GM12874 (cell line): Measurements from ENCODE around the gene RNPS1.

Experiments used
- TF ChIP-seq, protein P1 (sequence below): IDR thresholded peaks from 2 replicates; pipeline ENCODE4 v1.5.1; 2011; ENCODE audit warnings: low read depth, mild to moderate bottlenecking, control low read depth, low read length, moderate library complexity; ENCODE audit not compliant: insufficient read depth

Gene RNPS1, protein sequence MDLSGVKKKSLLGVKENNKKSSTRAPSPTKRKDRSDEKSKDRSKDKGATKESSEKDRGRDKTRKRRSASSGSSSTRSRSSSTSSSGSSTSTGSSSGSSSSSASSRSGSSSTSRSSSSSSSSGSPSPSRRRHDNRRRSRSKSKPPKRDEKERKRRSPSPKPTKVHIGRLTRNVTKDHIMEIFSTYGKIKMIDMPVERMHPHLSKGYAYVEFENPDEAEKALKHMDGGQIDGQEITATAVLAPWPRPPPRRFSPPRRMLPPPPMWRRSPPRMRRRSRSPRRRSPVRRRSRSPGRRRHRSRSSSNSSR

DNA sequence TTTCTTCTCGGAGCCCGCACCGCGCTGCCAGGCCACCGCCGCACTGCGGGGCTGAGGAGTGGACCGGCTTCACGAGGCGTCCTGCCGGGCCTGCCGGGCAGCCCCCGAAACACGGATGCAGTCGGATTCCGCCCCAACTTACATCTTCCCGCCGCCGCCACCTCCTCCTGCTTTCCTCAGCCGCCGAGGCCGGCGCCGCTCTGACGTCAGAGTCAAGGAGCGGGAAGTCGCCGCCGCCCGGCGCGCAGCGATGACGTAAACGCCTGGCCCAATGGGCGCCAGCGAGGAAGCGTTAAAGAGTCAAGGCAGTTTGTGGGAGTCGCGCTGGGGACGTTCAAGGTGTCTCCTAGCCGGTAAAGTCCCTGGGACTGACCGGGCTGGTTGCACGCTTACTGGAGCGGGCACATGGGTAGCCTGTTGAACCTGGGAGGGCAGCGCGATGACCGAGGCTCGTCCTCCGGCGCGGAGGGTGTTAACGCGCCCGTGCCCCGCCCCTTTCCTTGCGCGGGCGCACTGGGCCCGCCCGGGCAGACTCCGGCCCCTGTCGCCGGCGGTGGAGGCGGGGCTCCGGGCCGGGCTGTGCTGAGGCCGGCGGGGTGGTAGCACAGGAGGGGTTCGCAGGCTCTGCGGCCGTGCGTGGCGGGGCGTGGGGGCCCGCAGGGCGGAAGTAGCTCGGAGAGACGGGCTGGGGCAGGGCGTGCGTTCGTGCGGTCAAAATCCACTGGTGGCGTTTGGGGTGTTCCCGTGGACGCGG, at the start of gene RNPS1:
RNPS1 (minus strand) TSS at position 214 of the 754 bp plus-strand sequence. CDS start 3,483 bp downstream, outside the sequence.
- TF ChIP-seq, protein P1, sequence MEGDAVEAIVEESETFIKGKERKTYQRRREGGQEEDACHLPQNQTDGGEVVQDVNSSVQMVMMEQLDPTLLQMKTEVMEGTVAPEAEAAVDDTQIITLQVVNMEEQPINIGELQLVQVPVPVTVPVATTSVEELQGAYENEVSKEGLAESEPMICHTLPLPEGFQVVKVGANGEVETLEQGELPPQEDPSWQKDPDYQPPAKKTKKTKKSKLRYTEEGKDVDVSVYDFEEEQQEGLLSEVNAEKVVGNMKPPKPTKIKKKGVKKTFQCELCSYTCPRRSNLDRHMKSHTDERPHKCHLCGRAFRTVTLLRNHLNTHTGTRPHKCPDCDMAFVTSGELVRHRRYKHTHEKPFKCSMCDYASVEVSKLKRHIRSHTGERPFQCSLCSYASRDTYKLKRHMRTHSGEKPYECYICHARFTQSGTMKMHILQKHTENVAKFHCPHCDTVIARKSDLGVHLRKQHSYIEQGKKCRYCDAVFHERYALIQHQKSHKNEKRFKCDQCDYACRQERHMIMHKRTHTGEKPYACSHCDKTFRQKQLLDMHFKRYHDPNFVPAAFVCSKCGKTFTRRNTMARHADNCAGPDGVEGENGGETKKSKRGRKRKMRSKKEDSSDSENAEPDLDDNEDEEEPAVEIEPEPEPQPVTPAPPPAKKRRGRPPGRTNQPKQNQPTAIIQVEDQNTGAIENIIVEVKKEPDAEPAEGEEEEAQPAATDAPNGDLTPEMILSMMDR = no peak

DNA sequence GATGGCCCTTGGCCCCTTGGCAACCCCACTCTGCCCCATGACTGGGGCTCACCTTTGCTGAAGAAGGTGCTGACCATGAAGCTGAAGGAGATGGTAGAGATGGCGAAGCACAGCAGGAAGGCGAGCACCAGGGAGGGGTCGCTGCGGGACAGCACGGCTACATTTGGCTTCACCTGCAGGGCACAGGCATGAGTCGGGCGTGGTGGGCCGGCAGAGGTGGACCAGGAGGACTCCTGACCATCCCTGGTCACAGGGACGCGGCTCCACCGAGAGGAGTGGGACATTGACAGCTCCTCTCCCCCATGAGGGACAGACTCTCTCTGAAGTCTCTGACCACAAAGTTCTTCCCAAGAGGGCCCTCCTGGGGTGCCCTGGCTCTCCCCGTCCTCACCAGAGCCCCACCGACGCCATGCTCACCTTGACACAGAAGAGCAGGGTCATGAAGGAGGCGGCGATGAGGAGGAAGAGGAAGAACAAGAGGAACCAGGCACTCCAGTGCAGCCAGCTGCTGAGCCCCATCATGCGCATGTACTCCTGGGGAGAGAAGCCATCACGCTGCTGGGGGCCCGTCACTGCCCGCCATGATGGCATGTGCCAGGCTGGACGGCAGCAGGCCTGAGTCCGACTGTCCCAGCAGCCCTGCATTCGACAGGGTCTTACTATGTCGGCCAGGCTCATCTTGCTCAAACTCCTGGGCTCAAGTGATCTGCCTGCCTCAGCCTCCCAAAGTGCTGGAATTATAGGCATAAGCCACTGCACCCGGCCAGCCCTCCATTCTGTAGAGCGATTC, 49.5 kb upstream of the RNPS1 start:
- TF ChIP-seq, protein P1 = no peak

DNA sequence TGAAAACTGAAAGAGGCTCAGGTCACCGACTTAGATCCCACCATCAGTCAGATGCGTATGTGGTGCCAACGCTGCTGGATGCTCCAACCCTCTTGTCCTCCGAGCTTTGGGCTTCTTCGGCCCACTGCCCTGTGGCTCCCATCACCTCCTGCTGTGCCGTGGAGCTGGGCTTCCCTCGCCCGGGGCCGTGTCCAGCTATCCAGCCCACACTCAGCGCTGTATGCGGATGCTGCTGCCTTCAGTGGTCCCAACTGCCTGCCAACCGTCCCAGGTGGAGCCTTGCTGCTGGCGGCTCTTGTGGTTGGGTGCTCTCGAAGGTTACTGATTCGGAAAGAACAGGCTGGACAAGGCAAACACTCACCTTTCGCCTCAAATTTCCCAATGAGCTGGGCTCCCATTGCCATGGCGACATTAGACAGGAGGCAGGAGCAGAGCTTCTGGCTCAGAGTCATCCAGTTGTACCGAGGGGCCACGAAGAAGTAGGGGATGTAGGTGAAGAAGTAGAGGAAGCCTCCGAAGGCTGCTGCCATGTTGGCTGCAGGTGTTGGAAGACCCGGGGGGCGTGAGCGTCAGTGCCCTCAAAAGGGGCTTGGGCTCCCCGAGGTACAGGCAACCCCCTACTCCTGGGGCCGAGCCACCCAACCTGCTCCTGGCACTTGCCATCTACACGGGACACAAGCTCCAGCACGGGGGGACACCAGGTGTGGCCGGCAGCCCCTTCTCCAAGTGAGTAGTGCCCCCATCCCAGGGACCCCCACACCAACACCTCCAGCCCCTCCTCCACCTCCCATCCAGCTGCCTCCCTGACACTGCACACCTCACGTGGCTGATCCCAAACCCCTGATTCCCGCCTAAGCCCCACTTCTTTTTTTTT, 40.4 kb upstream of the RNPS1 start:
- TF ChIP-seq, protein P1 = no peak

DNA sequence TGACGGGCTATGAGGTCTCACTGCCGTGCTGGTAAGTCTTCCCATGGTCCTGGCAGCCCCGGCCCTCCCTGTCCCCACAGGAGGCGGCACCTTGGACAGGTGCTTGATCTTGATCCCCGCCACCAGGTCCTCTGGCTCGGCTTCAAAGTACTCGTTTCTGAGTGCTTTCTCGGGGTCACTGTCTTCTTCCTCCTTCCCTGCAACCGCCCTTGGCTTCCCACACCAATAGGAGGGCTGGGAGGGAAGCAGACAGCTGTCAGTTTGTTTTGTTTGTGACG, 31.9 kb upstream of the RNPS1 start:
- TF ChIP-seq, protein P1 = no peak

DNA sequence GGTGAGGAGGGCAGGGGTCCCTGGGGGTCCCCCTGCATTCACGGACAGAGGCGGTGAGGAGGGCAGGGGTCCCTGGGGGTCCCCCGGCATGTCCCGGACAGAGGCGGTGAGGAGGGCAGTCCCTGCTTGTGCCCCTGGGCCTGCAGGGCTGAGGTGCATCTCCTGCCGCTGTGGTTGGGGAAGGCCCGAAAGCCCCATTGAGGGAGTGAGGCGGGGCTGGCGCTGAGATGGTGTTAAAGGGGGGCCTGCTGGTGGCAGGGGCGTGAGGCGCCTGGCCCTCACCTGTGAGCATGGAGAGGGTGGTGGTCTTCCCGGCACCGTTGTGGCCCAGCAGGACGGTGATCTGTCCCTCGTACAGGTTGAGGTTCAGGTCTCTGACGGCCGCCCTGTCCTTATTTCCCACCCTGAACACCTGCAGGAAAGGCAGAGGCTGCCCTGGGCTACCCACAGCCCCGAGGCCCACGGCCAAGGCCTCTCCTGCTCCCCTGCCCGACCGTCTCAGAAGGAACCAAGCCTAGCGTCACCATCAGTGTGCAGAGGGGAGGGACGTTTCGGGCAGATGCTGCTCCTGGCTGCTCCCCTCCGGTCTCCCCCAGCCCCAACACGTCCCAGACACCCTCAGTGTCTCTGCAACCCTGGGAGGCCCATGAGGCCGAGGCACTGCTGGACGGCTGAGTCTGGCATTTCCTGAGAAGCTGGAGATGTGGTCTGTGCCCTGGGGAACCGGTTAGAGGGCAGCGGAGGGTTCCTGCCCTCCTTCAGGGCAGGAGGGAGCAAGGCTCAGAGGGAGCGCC, 31.4 kb upstream of the RNPS1 start:
- TF ChIP-seq, protein P1 = no peak

DNA sequence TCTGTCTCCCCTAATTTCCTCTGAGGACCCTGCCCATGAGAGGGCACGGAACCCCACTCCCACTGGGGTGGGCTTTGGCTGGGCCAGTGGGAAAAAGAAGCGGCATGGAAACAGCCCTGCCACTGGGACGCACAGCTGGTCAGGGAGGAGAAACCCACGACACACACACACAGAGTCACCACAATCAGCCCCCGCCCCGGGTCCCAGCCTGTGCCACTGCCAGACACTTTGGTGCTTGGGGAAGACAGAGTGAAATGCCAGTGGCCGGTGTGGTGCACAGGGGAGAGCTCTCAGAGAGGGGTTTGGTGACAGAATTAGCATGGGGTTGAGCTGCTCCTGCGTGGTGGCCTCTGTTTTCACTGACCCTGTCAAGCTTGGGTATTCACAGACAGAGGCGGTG, 30.7 kb upstream of the RNPS1 start:
- TF ChIP-seq, protein P1 = no peak
